Sigmoid colon (tissue), 3 donors: ENCODE data around the gene IRF6.

Source experiments
- CTCF ChIP-seq, 4 experiments: fragments of 450-650 bp in 3 of 4; fragments of 200-600 bp in 1 of 4; IDR thresholded peaks; one replicate each; pipeline ENCODE4 v1.5.1; 2016 to 2019; ENCODE audit warnings: antibody characterized with exemption in 4 of 4, mild to moderate bottlenecking in 3 of 4, moderate library complexity in 2 of 4
- POLR2A ChIP-seq, 2 donors: fragments of 450-650 bp; IDR thresholded peaks; one replicate each; pipeline ENCODE4 v1.6.1; 2016; ENCODE audit warnings: antibody characterized with exemption in 2 of 2, mild to moderate bottlenecking in 2 of 2, moderate library complexity in 2 of 2

- TF ChIP-seq CTCF (IDR thresholded peaks at IDR 0.05) (no peak), POLR2A (IDR thresholded peaks at IDR 0.05) (no peak)
Measured at GRCh38 chr1:209855006-209855405, 49.1 kb upstream of the IRF6 start.
